ENCODE measurements around the gene USH2A. TPM values are rescaled to one million over a fixed set of nuclear protein-coding genes. Genes with fewer than 3 reads are reported as not detected.

USH2A gene
- total RNA-seq, 2 donors from 2014 or later: 0.62 to 3.1 TPM

DNA sequence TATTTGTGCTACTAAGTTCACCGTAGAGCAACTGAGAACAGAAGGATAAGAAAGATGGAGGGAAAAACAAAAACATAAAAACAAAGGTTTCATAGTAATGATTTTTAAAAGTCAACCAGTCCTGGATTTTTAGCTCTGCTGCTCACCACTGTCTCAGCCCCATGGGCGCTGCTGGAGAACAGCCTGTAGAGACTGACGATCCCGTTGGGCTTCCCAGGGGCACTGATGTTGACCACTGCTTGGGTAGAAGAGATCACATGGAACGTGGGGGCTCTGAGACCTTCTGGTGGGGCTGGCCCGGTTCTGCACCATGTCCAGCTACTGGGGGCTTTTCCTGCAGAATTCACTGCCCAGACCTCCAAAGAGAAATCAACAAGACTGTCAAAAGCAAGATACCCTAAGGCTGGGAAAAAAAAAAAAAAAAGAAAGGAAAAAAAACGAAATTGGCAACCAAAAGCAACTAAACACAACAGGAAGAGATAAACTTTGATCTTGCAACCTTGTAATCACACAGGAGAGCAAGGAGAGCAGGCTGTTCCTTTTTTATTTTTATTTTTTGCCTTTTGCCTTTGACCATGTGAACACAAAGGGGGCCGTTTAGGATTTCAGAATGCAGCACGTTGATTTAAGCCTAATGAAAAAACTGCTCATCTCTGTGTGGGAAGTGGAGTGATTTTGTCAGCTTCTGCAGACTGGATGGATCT is 772.6 kb downstream of the USH2A start:
- Mint-ChIP-seq H3K27me3 (ENCODE audit: insufficient read depth) (no peaks in the 10 kb centered on the region), H3K27ac (no peak overlapping the region), H3K4me3 (no peak overlapping the region), H3K4me1 (peaks cover 20% of the 10 kb centered on the region), H3K9me3 (no peaks in the 10 kb centered on the region), H3K36me3 (ENCODE audit: low read depth) (no peaks in the 10 kb centered on the region)
- Histone ChIP-seq H3K9me3 (ENCODE audit: control insufficient read depth, low read length) (no peaks in the 10 kb centered on the region), H3K27me3 (ENCODE audit: control insufficient read depth, insufficient read depth, low read length, poor library complexity, severe bottlenecking) (no peaks in the 10 kb centered on the region), H3K4me3 (ENCODE audit: low read length) (no peak overlapping the region), H3K9ac (ENCODE audit: extremely low read depth, low read length, poor library complexity, severe bottlenecking) (no peak overlapping the region), H3K36me3 (ENCODE audit: control insufficient read depth, insufficient read depth, low read length) (no peaks in the 10 kb centered on the region), H3K27ac (ENCODE audit: low read depth, low read length) (no peak overlapping the region), H3K4me1 (ENCODE audit: control insufficient read depth, insufficient read depth, low read length) (no peaks in the 10 kb centered on the region)
- DNase-seq: no peak
- 56 to 76% methylated on average over 2 to 9 of the region's 9 CpGs for WGBS, 2 experiments (ENCODE audit: insufficient coverage in 1 of 2, insufficient read length in 1 of 2)
- TF ChIP-seq, protein P1, sequence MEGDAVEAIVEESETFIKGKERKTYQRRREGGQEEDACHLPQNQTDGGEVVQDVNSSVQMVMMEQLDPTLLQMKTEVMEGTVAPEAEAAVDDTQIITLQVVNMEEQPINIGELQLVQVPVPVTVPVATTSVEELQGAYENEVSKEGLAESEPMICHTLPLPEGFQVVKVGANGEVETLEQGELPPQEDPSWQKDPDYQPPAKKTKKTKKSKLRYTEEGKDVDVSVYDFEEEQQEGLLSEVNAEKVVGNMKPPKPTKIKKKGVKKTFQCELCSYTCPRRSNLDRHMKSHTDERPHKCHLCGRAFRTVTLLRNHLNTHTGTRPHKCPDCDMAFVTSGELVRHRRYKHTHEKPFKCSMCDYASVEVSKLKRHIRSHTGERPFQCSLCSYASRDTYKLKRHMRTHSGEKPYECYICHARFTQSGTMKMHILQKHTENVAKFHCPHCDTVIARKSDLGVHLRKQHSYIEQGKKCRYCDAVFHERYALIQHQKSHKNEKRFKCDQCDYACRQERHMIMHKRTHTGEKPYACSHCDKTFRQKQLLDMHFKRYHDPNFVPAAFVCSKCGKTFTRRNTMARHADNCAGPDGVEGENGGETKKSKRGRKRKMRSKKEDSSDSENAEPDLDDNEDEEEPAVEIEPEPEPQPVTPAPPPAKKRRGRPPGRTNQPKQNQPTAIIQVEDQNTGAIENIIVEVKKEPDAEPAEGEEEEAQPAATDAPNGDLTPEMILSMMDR (conservative IDR thresholded peaks at IDR 0.05): no peak

DNA sequence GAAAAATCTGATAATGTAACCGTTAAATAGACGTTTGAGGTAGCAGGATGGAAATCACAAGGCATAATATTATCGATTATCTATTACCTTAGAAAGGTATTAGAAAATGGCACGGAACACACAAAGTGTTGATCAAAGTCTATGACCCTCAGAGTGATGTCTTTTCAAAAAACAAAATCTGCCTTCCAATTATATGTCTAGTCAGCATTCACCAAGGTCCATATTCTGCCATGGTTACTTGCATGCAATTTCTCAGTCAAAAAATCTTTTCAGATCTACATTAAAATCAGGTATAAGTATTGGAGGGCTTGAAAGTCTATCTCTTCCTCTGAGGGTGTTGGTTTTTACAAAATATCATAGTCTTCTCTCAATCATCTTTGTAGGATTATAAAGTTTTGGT is 774.3 kb downstream of the USH2A start:
- TF ChIP-seq, protein P1 (conservative IDR thresholded peaks at IDR 0.05): no peak
- no peaks in the 10 kb centered on the region for H3K9me3 Mint-ChIP-seq
- H3K36me3 Mint-ChIP-seq (ENCODE audit: low read depth): no peaks in the 10 kb centered on the region
- no peaks in the 10 kb centered on the region for H3K27me3 ChIP-seq (ENCODE audit: control insufficient read depth, insufficient read depth, low read length, poor library complexity, severe bottlenecking)
- H3K4me3 Mint-ChIP-seq: no peak overlapping the region
- no peaks in the 10 kb centered on the region for H3K9me3 ChIP-seq (ENCODE audit: control insufficient read depth, low read length)
- no peak overlapping the region for H3K4me3 ChIP-seq (ENCODE audit: low read length)
- H3K27ac ChIP-seq (ENCODE audit: low read depth, low read length): no peak overlapping the region
- no peak overlapping the region for H3K9ac ChIP-seq (ENCODE audit: extremely low read depth, low read length, poor library complexity, severe bottlenecking)
- peaks cover 20% of the 10 kb centered on the region for H3K4me1 Mint-ChIP-seq
- H3K4me1 ChIP-seq (ENCODE audit: control insufficient read depth, insufficient read depth, low read length): no peaks in the 10 kb centered on the region
- no peaks in the 10 kb centered on the region for H3K36me3 ChIP-seq (ENCODE audit: control insufficient read depth, insufficient read depth, low read length)
- 92% methylated on average over 3 to 4 of the region's 4 CpGs for WGBS, 2 experiments (ENCODE audit: insufficient coverage in 1 of 2, insufficient read length in 1 of 2)
- DNase-seq: no peak
- no peaks in the 10 kb centered on the region for H3K27me3 Mint-ChIP-seq (ENCODE audit: insufficient read depth)
- no peak overlapping the region for H3K27ac Mint-ChIP-seq

DNA sequence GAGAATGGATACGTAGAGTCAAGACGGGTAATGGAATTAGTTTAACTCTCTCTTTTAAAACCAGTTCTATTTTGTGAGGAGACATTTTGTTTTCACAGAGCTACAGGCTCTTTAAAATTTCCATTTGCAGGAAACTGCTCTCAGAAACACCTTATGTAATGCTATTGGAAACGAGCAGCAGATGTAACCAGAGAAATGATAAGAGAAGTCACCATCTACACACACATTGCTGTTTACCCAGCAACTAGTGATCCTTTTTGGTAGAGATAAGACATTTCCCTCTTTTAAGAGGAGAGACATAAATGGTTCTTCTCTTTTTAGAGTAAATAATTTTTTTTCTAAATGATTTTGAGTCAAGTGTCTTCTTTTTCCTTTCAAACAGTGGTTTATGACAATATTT is 775.5 kb downstream of the USH2A start:
- Histone ChIP-seq H3K4me3 (ENCODE audit: low read length) (no peak overlapping the region), H3K27me3 (ENCODE audit: control insufficient read depth, insufficient read depth, low read length, poor library complexity, severe bottlenecking) (no peaks in the 10 kb centered on the region), H3K36me3 (ENCODE audit: control insufficient read depth, insufficient read depth, low read length) (no peaks in the 10 kb centered on the region), H3K9ac (ENCODE audit: extremely low read depth, low read length, poor library complexity, severe bottlenecking) (no peak overlapping the region), H3K4me1 (ENCODE audit: control insufficient read depth, insufficient read depth, low read length) (no peaks in the 10 kb centered on the region), H3K9me3 (ENCODE audit: control insufficient read depth, low read length) (no peaks in the 10 kb centered on the region), H3K27ac (ENCODE audit: low read depth, low read length) (no peak overlapping the region)
- TF ChIP-seq, protein P1 (conservative IDR thresholded peaks at IDR 0.05): no peak
- Mint-ChIP-seq H3K36me3 (ENCODE audit: low read depth) (no peaks in the 10 kb centered on the region), H3K27me3 (ENCODE audit: insufficient read depth) (no peaks in the 10 kb centered on the region), H3K4me3 (no peak overlapping the region), H3K27ac (no peak overlapping the region), H3K4me1 (peaks cover 20% of the 10 kb centered on the region), H3K9me3 (no peaks in the 10 kb centered on the region)
- WGBS, 2 experiments (ENCODE audit: insufficient coverage in 1 of 2, insufficient read length in 1 of 2): 93% methylated on average over 3 of the region's 3 CpGs; no CpG with 5 or more reads in 1 of the 2 experiments
- no peak for DNase-seq

Data from endodermal cell (in vitro differentiated cells).